Erythroblast (primary cell): Measurements from ENCODE around the gene FBLN7.
"Not testable (repeated sequence)": the region's sequence is repeated elsewhere in the genome, so short reads cannot be mapped to it uniquely, and the experiment has no call there.

Experiments
- DNase-seq, 2 experiments: peaks; one replicate each; lab custom pipeline; 2025; lab: John Stamatoyannopoulos, UW
- GATA1 ChIP-seq: IDR thresholded peaks from 2 replicates; pipeline ENCODE4 v1.6.1; 2011; ENCODE audit warnings: low read depth, mild to moderate bottlenecking, control low read depth, low read length, moderate library complexity
- POLR2A ChIP-seq: IDR thresholded peaks from 2 replicates; pipeline ENCODE4 v1.6.1; 2011; ENCODE audit warnings: mild to moderate bottlenecking, low read length

The FBLN7 gene

GRCh38 chr2:112136096-112136495 lies 2.1 kb upstream of the FBLN7 start:
- no peak for TF ChIP-seq GATA1
- TF ChIP-seq POLR2A, result no peak
- no peak for DNase-seq

GRCh38 chr2:112137516-112138158 lies 548 bp upstream of the FBLN7 start:
- no peak for DNase-seq
- TF ChIP-seq POLR2A (no peak), GATA1 (no peak)

- not testable (repeated sequence) for DNase-seq
Measured at GRCh38 chr2:112139033-112139614, 939 bp downstream of the FBLN7 start.

GRCh38 chr2:112139661-112140204 lies 1.5 kb downstream of the FBLN7 start:
- not testable (repeated sequence) for DNase-seq

- no peak for DNase-seq
Measured at GRCh38 chr2:112140205-112140802, 2.1 kb downstream of the FBLN7 start.

GRCh38 chr2:112140899-112141625 lies 2.9 kb downstream of the FBLN7 start:
- DNase-seq, result no peak
- no peak for TF ChIP-seq POLR2A
- TF ChIP-seq GATA1, result no peak

More at GRCh38 chr2:112140205-112140802, 2.1 kb downstream of the FBLN7 start:
- TF ChIP-seq GATA1, result no peak
- no peak for TF ChIP-seq POLR2A

GRCh38 chr2:112141626-112142007 lies 3.4 kb downstream of the FBLN7 start:
- no peak for DNase-seq
- TF ChIP-seq POLR2A (no peak), GATA1 (no peak)

GRCh38 chr2:112142525-112143078 lies 4.4 kb downstream of the FBLN7 start:
- TF ChIP-seq GATA1 (no peak), POLR2A (no peak)
- DNase-seq, result no peak

- DNase-seq, result no peak
- TF ChIP-seq GATA1 (no peak), POLR2A (no peak)
Measured at GRCh38 chr2:112143150-112143549, 5.0 kb downstream of the FBLN7 start.

GRCh38 chr2:112144966-112145365 lies 6.8 kb downstream of the FBLN7 start:
- TF ChIP-seq GATA1, result no peak
- TF ChIP-seq POLR2A, result no peak
- DNase-seq, result no peak

GRCh38 chr2:112147382-112148168 lies 9.4 kb downstream of the FBLN7 start:
- no peak for DNase-seq
- no peak for TF ChIP-seq POLR2A
- no peak for TF ChIP-seq GATA1

GRCh38 chr2:112148477-112148876 lies 10.3 kb downstream of the FBLN7 start:
- TF ChIP-seq POLR2A (no peak), GATA1 (no peak)
- DNase-seq, result no peak

GRCh38 chr2:112149194-112149593 lies 11.0 kb downstream of the FBLN7 start:
- DNase-seq, result no peak
- TF ChIP-seq GATA1 (no peak), POLR2A (no peak)
